Motor neuron (in vitro differentiated cells): ENCODE results near the gene ITPRID1. TPM values are rescaled to one million over a fixed set of nuclear protein-coding genes. Genes with fewer than 3 reads are reported as not detected.
A peak's percentile ranks its signal among the peaks of the same experiment; 100 is the strongest.

ENCODE experiments used
- ATAC-seq, 8 experiments: fragments of 200-7000 bp; cut with Tn5 transposase; replicated peaks in 6 of 8; 2 replicates each; pipeline ENCODE4 v1.8.0; 2021; ENCODE audit warnings: mild to moderate bottlenecking in 8 of 8, moderate library complexity in 8 of 8
- H3K27ac ChIP-seq, 2 donors: fragments of 250-450 bp; sonication (Bioruptor Pico); 2 replicates each; pipeline ENCODE4 v1.9.0; 2021; ENCODE audit warnings: antibody characterized with exemption in 2 of 2, mild to moderate bottlenecking in 2 of 2, moderate library complexity in 1 of 2
- H3K4me1 ChIP-seq, 2 donors: fragments of 250-450 bp; sonication (Bioruptor Pico); replicated peaks in 1 of 2; 2 replicates each; pipeline ENCODE4 v1.6.1; 2021; ENCODE audit warnings: antibody characterized with exemption in 2 of 2, mild to moderate bottlenecking in 2 of 2, moderate library complexity in 1 of 2
- H3K4me3 ChIP-seq, 5 donors: fragments of 250-450 bp; sonication (Bioruptor Pico); 2 replicates each; pipeline ENCODE4 v1.9.0; 2021; ENCODE audit warnings: antibody characterized with exemption in 5 of 5, mild to moderate bottlenecking in 5 of 5, moderate library complexity in 4 of 5
- WGBS, 10 experiments: fragments of 450-650 bp; shearing (Covaris generic); methylation state at CpG; one replicate each; pipeline ENCODE4 v1.0.0; 2022; 5-methylcytosine and 5-hydroxymethylcytosine counted together
- in situ Hi-C, 9 experiments: fragments of 400-800 bp; cut with MboI; loops; one replicate each; pipeline ENCODE4 v1.15.0; 2021; ENCODE audit warnings: low sequenced_read_pairs in 9 of 9, low pct_unique_long_range_greater_than_20kb in 2 of 9; ENCODE audit not compliant: unreplicated experiment in 9 of 9
- total RNA-seq, 8 experiments: library from RNA; unstranded; fragments of 300-600 nt; gene quantifications; 2 replicates each; pipeline versions ENCODE4 v1.2.3 to v1.2.4, GENCODE V29; 2022

ITPRID1 gene
- total RNA-seq, 8 experiments from 2014 or later, result 0.07 to 1.8 (median 0.41) TPM; not detected in 1

- Histone ChIP-seq H3K4me3 (no peak overlapping the region), H3K27ac (no peak overlapping the region), H3K4me1 (peaks cover 5 to 15% of the 10 kb centered on the region in 2 donors)
- 0 to 87% (median 37%) methylated on average over 2 to 7 of the region's 7 CpGs for whole genome bisulfite sequencing, 10 experiments
- ATAC-seq, result no peak
- in situ Hi-C loops, result no loop called here
Observed at GRCh38 chr7:31651234-31652062, 137.6 kb downstream of the ITPRID1 start.

- in situ Hi-C loops, result no loop called here
- Histone ChIP-seq H3K27ac (no peak overlapping the region), H3K4me3 (no peak overlapping the region), H3K4me1 (peaks cover 5 to 15% of the 10 kb centered on the region in 2 donors)
- no peak for ATAC-seq
Observed at GRCh38 chr7:31652063-31652326, 138.1 kb downstream of the ITPRID1 start.

- H3K4me1 ChIP-seq, result no peaks in the 10 kb centered on the region
- H3K4me3 ChIP-seq, result no peak overlapping the region
- WGBS, 10 experiments, result 23 to 93% (median 60%) methylated on average over 1 to 5 of the region's 5 CpGs; no CpG with 5 or more reads in 1 of the 10 experiments
- in situ Hi-C loops, result no loop called here
- H3K27ac ChIP-seq, result no peak overlapping the region
- peak in 2 of 8 experiments; percentile 14 to 50 for ATAC-seq
Observed at GRCh38 chr7:31663072-31663471, 149.2 kb downstream of the ITPRID1 start.

- Histone ChIP-seq H3K27ac (no peak overlapping the region), H3K4me3 (no peak overlapping the region), H3K4me1 (no peaks in the 10 kb centered on the region)
- in situ Hi-C loops, result no loop called here
- ATAC-seq, result no peak
Observed at GRCh38 chr7:31664890-31665289, 151.0 kb downstream of the ITPRID1 start.

GRCh38 chr7:31665546-31665945 lies 151.7 kb downstream of the ITPRID1 start:
- no peaks in the 10 kb centered on the region for H3K4me1 ChIP-seq
- WGBS, 10 experiments, result 0 to 100% (median 67%) methylated on average over 1 of the region's 1 CpG; no CpG with 5 or more reads in 3 of the 10 experiments
- in situ Hi-C loops, result no loop called here
- no peak overlapping the region for H3K27ac ChIP-seq
- H3K4me3 ChIP-seq, result no peak overlapping the region
- ATAC-seq, result no peak

GRCh38 chr7:31669461-31669860 lies 155.6 kb downstream of the ITPRID1 start:
- H3K27ac ChIP-seq, result no peak overlapping the region
- H3K4me1 ChIP-seq, result no peaks in the 10 kb centered on the region
- in situ Hi-C loops, result no loop called here
- no peak for ATAC-seq
- no peak overlapping the region for H3K4me3 ChIP-seq

- in situ Hi-C loops, result no loop called here
- ATAC-seq, result no peak
- 4 to 95% (median 84%) methylated on average over 2 to 11 of the region's 12 CpGs for WGBS, 10 experiments
- Histone ChIP-seq H3K4me1 (peaks cover 0 to 10% of the 10 kb centered on the region in 2 donors), H3K4me3 (no peak overlapping the region), H3K27ac (no peak overlapping the region)
Observed at GRCh38 chr7:31679574-31680305, 165.8 kb downstream of the ITPRID1 start.

- Histone ChIP-seq H3K4me3 (no peak overlapping the region), H3K27ac (no peak overlapping the region), H3K4me1 (peaks cover 13 to 31% of the 10 kb centered on the region in 2 donors)
- peak in 5 of 8 experiments; percentile 63 to 85 (median 78) for ATAC-seq
- 0 to 80% (median 33%) methylated on average over 1 to 5 of the region's 5 CpGs for WGBS, 10 experiments
- in situ Hi-C loops, result no loop called here
Observed at GRCh38 chr7:31683445-31684225, 169.7 kb downstream of the ITPRID1 start.

- peaks cover 35 to 65% of the 10 kb centered on the region in 2 donors for H3K4me1 ChIP-seq
- in situ Hi-C loops, result no loop called here
- ATAC-seq, result peak; percentile 71 to 89 (median 80)
- no peak within 1 kb of the TSS for H3K27ac ChIP-seq
- H3K4me3 ChIP-seq, result peak within 1 kb of the TSS in 4 of 5 donors; percentile 10 to 37 (median 18)
- 10 to 71% (median 43%) methylated on average over 1 to 12 of the region's 14 CpGs; no CpG with 5 or more reads in 2 of the 10 experiments for WGBS, 10 experiments
Observed at GRCh38 chr7:31687024-31687748, 173.3 kb downstream of the ITPRID1 start, which contains the start of gene PPP1R17. PPP1R17 (plus strand) TSS chr7:31687215; CDS start chr7:31692442, 5,227 bp downstream.

GRCh38 chr7:31688372-31688771 lies 174.5 kb downstream of the ITPRID1 start:
- ATAC-seq, result no peak

GRCh38 chr7:31688996-31689395 lies 175.1 kb downstream of the ITPRID1 start:
- Histone ChIP-seq H3K4me3 (peak overlapping the region in 2 of 5 donors; percentile 8 to 37), H3K4me1 (peaks cover 44 to 72% of the 10 kb centered on the region in 2 donors), H3K27ac (peak overlapping the region in 1 of 2 donors; percentile 38)
- ATAC-seq, result no peak
- in situ Hi-C loops, result no loop called here
- WGBS, 10 experiments, result 0 to 67% (median 18%) methylated on average over 1 to 2 of the region's 2 CpGs; no CpG with 5 or more reads in 4 of the 10 experiments

More at GRCh38 chr7:31688372-31688771, 174.5 kb downstream of the ITPRID1 start:
- 22 to 88% (median 61%) methylated on average over 2 to 3 of the region's 3 CpGs; no CpG with 5 or more reads in 2 of the 10 experiments for WGBS, 10 experiments
- in situ Hi-C loops, result no loop called here
- peaks cover 44 to 77% of the 10 kb centered on the region in 2 donors for H3K4me1 ChIP-seq
- no peak overlapping the region for H3K27ac ChIP-seq
- peak overlapping the region in 2 of 5 donors; percentile 21 to 37 for H3K4me3 ChIP-seq

GRCh38 chr7:31690935-31691334 lies 177.0 kb downstream of the ITPRID1 start:
- H3K4me1 ChIP-seq, result peaks cover 51 to 72% of the 10 kb centered on the region in 2 donors
- ATAC-seq, result peak in 5 of 8 experiments; percentile 79 to 85 (median 83)
- in situ Hi-C loops, result no loop called here
- no peak overlapping the region for H3K4me3 ChIP-seq
- peak overlapping the region; percentile 38 to 59 for H3K27ac ChIP-seq
- WGBS, 10 experiments, result 0 to 20% (median 0%) methylated on average over 1 to 2 of the region's 2 CpGs; no CpG with 5 or more reads in 1 of the 10 experiments
